ENCODE results near the gene VMP1.
"Not testable (repeated sequence)": the region's sequence is repeated elsewhere in the genome, so short reads cannot be mapped to it uniquely, and the experiment has no call there.

VMP1 gene

DNA sequence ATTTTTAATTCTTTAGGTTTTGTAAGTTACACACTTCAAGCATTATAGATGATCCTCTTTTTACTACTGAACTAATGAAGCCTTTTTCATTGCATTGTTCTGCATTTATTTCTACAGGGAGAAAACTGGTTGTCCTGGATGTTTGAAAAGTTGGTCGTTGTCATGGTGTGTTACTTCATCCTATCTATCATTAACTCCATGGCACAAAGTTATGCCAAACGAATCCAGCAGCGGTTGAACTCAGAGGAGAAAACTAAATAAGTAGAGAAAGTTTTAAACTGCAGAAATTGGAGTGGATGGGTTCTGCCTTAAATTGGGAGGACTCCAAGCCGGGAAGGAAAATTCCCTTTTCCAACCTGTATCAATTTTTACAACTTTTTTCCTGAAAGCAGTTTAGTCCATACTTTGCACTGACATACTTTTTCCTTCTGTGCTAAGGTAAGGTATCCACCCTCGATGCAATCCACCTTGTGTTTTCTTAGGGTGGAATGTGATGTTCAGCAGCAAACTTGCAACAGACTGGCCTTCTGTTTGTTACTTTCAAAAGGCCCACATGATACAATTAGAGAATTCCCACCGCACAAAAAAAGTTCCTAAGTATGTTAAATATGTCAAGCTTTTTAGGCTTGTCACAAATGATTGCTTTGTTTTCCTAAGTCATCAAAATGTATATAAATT is 132.3 kb downstream of the VMP1 start:
- in situ Hi-C loops (cut with HindIII; ENCODE audit: low sequenced_read_pairs) = no loop called here
- DNase-seq (ENCODE audit: low read depth, low spot score) = peak; percentile 59
- H3K4me3 ChIP-seq (ENCODE audit: low read depth, low read length) = peak overlapping the region; percentile 80

GRCh38 chr17:59840329-59841090 is 133.1 kb downstream of the VMP1 start:
- in situ Hi-C loops (cut with HindIII; ENCODE audit: low sequenced_read_pairs) = no loop called here
- TF ChIP-seq CTCF (IDR thresholded peaks at IDR 0.05; ENCODE audit: low read depth, low read length) = no peak
- peak overlapping the region; percentile 80 for H3K4me3 ChIP-seq (ENCODE audit: low read depth, low read length)
- peak; percentile 65 for DNase-seq (ENCODE audit: low read depth, low spot score)

More for the DNA sequence above, 132.3 kb downstream of the VMP1 start:
- TF ChIP-seq CTCF (IDR thresholded peaks at IDR 0.05; ENCODE audit: low read depth, low read length) = no peak

- peak overlapping the region; percentile 80 for H3K4me3 ChIP-seq (ENCODE audit: low read depth, low read length)
- DNase-seq (ENCODE audit: low read depth, low spot score) = peak; percentile 71
- in situ Hi-C loops (cut with HindIII; ENCODE audit: low sequenced_read_pairs) = not testable (repeated sequence)
Observed at GRCh38 chr17:59841091-59841881, 133.8 kb downstream of the VMP1 start.

- in situ Hi-C loops (cut with HindIII; ENCODE audit: low sequenced_read_pairs); DNase-seq (ENCODE audit: low read depth, low spot score): not testable (repeated sequence)
- H3K4me3 ChIP-seq (ENCODE audit: low read depth, low read length) = peak overlapping the region; percentile 80
Observed at GRCh38 chr17:59841882-59842263, 134.4 kb downstream of the VMP1 start.

DNA sequence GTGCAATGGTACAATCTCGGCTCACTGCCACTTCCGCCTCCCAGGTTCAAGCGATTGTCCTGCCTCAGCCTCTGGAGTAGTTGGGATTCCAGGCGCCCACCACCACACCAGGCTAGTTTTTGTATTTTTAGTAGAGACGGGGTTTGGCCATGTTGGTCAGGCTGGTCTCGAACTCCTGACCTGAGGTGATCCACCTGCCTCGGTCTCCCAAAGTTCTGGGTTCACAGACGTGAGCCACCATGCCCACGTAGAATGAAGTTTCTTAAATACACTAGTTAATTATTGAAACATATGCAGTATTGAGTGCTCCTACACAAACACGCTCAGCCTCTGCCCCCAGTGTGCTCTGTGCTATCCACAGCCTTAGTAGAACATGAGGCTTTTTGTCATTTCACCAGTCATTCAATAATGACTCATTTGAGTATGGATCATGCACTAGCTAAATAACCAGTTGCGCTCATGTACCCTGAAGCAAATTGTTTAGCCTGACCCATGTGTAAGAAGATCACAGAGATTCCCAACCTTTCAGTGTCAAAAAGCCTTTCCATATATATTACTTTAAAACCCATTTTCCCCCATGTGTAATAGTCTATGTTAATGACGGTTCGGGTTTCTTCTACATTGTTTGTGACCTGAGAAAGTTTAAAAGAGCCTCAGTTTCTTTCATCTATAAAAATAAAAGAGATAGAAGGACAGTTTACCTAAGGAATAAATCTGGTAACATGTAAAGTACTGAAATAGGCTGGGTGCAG is 135.6 kb downstream of the VMP1 start:
- TF ChIP-seq CTCF (IDR thresholded peaks at IDR 0.05; ENCODE audit: low read depth, low read length) = no peak
- peak overlapping the region; percentile 80 for H3K4me3 ChIP-seq (ENCODE audit: low read depth, low read length)
- in situ Hi-C loops (cut with HindIII; ENCODE audit: low sequenced_read_pairs) = no loop called here
- peak; percentile 98 for DNase-seq (ENCODE audit: low read depth, low spot score)

DNA sequence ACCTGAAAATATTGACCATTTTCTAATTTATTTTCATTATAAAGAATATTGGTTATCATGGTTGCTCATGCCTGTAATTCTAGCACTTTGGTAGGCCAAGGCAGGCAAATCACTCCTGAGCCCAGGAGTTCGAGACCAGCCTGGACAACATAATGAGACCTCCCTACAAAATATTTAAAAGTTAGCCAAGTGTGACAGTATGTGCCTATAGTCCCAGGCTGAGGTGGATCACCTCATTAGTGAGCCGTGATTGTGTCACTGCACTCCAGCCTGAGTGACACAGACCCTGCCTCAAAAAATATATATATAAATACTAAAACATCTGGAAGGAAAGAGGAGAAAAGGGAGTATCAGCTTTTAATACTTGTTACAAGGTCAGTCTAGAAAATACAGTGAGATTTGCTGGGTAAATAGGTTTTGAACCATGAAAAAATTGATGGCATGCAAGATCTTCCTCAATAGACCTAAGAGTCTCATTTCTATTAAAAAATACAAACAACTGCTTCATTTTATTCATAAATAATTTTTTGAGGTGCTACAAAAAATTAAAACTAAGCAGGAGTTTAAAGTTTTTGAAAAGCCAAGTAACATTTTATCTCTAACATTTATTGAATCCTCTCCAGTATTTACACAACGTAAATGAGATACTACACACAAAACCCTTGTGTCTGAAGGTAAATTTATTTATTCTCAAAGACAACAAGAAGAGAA is 137.6 kb downstream of the VMP1 start:
- H3K4me3 ChIP-seq (ENCODE audit: low read depth, low read length) = no peak overlapping the region
- TF ChIP-seq CTCF (IDR thresholded peaks at IDR 0.05; ENCODE audit: low read depth, low read length) = no peak
- in situ Hi-C loops (cut with HindIII; ENCODE audit: low sequenced_read_pairs) = no loop called here
- DNase-seq (ENCODE audit: low read depth, low spot score) = peak; percentile 91

All from astrocyte of the spinal cord (primary cell).